GM08714 (cell line): Measurements from ENCODE around the gene ABCC9.

Experiments used
- H3K4me3 ChIP-seq: fragments of 200-500 bp; sonication (Bioruptor generic); 2 replicates; pipeline ENCODE4 v1.5.1; 2014; ENCODE audit warnings: mild to moderate bottlenecking, low read length, inconsistent platforms
- ZNF274 ChIP-seq: IDR thresholded peaks from 2 replicates; pipeline ENCODE4 v1.6.1; 2012; ENCODE audit warnings: mild to moderate bottlenecking, low read depth, low read length

Gene ABCC9

GRCh38 chr12:21774358-21775132 lies 166.7 kb downstream of the ABCC9 start, which contains the start of gene KCNJ8:
Gene KCNJ8, minus strand, starts transcription at chr12:21774706. Its CDS starts 1,090 bp downstream, at chr12:21773616.
- peak within 1 kb of the TSS; percentile 10; the same call in 1 of the 2 replicates for H3K4me3 ChIP-seq
- no peak for TF ChIP-seq ZNF274

- peak overlapping the region; percentile 10; the same call in 1 of the 2 replicates for H3K4me3 ChIP-seq
- no peak for TF ChIP-seq ZNF274
Observed at GRCh38 chr12:21773806-21774205, 167.4 kb downstream of the ABCC9 start.

- no peak for TF ChIP-seq ZNF274
- no peak overlapping the region for H3K4me3 ChIP-seq
Observed at GRCh38 chr12:21773263-21773741, 167.9 kb downstream of the ABCC9 start.

- TF ChIP-seq ZNF274 = no peak
- no peak overlapping the region for H3K4me3 ChIP-seq
Observed at GRCh38 chr12:21771311-21771710, 169.9 kb downstream of the ABCC9 start.

- no peak for TF ChIP-seq ZNF274
- no peak overlapping the region for H3K4me3 ChIP-seq
Observed at GRCh38 chr12:21769307-21769706, 171.9 kb downstream of the ABCC9 start.

GRCh38 chr12:21766403-21766802 lies 174.8 kb downstream of the ABCC9 start:
- H3K4me3 ChIP-seq = no peak overlapping the region
- TF ChIP-seq ZNF274 = no peak

- no peak overlapping the region for H3K4me3 ChIP-seq
- TF ChIP-seq ZNF274 = no peak
Observed at GRCh38 chr12:21764950-21765349, 176.3 kb downstream of the ABCC9 start.

GRCh38 chr12:21764065-21764464 lies 177.2 kb downstream of the ABCC9 start:
- no peak for TF ChIP-seq ZNF274
- no peak overlapping the region for H3K4me3 ChIP-seq

- no peak overlapping the region for H3K4me3 ChIP-seq
- no peak for TF ChIP-seq ZNF274
Observed at GRCh38 chr12:21763531-21763930, 177.7 kb downstream of the ABCC9 start.

- TF ChIP-seq ZNF274 = no peak
- no peak overlapping the region for H3K4me3 ChIP-seq
Observed at GRCh38 chr12:21759737-21760136, 181.5 kb downstream of the ABCC9 start.

GRCh38 chr12:21757735-21758134 lies 183.5 kb downstream of the ABCC9 start:
- no peak for TF ChIP-seq ZNF274
- no peak overlapping the region for H3K4me3 ChIP-seq

- no peak for TF ChIP-seq ZNF274
- no peak overlapping the region for H3K4me3 ChIP-seq
Observed at GRCh38 chr12:21756699-21757098, 184.5 kb downstream of the ABCC9 start.

GRCh38 chr12:21751517-21751916 lies 189.7 kb downstream of the ABCC9 start:
- no peak for TF ChIP-seq ZNF274
- no peak overlapping the region for H3K4me3 ChIP-seq
